ENCODE data around the gene SLF1. TPM values are rescaled to one million over a fixed set of nuclear protein-coding genes. Genes with fewer than 3 reads are reported as not detected.
"Not testable (repeated sequence)": the region's sequence is repeated elsewhere in the genome, so short reads cannot be mapped to it uniquely, and the experiment has no call there.

Gene SLF1
- total RNA-seq = 17.0 and 18.6 TPM in 2 replicates
- long read RNA-seq, full-length matches to known transcripts = 1 of 19 reads
- long read RNA-seq, partial matches to known transcripts = 13 of 19 reads
- long read RNA-seq, other reads (novel, unspliced or antisense) = 5 of 19 reads

- H3K27me3 Mint-ChIP-seq (ENCODE audit: low read depth) = no peaks in the 10 kb centered on the region
- DNase-seq (ENCODE audit: low read depth, low spot score) = peak; percentile 73
- H3K4me1 Mint-ChIP-seq = peaks cover 40% of the 10 kb centered on the region
- no peaks in the 10 kb centered on the region for H3K36me3 Mint-ChIP-seq (ENCODE audit: low read depth)
- peak within 1 kb of the TSS; percentile 93 for H3K27ac Mint-ChIP-seq (ENCODE audit: unreplicated experiment)
- peak within 1 kb of the TSS; percentile 98 for H3K4me3 Mint-ChIP-seq
- no peaks in the 10 kb centered on the region for H3K9me3 Mint-ChIP-seq
- no peak for TF ChIP-seq CTCF (conservative IDR thresholded peaks at IDR 0.05)
Observed at GRCh38 chr5:94618493-94619328, at the start of gene SLF1, which contains the start of gene KIAA0825. Gene SLF1 (plus strand): TSS chr5:94618669. CDS start chr5:94628811, 10,142 bp downstream. Gene KIAA0825 (minus strand): TSS chr5:94618604. CDS start chr5:94537126, 81,478 bp downstream.

- Mint-ChIP-seq H3K27me3 (ENCODE audit: low read depth) (no peaks in the 10 kb centered on the region), H3K27ac (ENCODE audit: unreplicated experiment) (no peak overlapping the region), H3K9me3 (no peaks in the 10 kb centered on the region), H3K4me1 (no peaks in the 10 kb centered on the region), H3K36me3 (ENCODE audit: low read depth) (no peaks in the 10 kb centered on the region), H3K4me3 (no peak overlapping the region)
- DNase-seq (ENCODE audit: low read depth, low spot score) = no peak
- no peak for TF ChIP-seq CTCF (conservative IDR thresholded peaks at IDR 0.05)
Observed at GRCh38 chr5:94571415-94571814, 47.1 kb upstream of the SLF1 start.

- H3K4me3 Mint-ChIP-seq; DNase-seq (ENCODE audit: low read depth, low spot score); H3K27me3 Mint-ChIP-seq (ENCODE audit: low read depth); H3K36me3 Mint-ChIP-seq (ENCODE audit: low read depth); H3K27ac Mint-ChIP-seq (ENCODE audit: unreplicated experiment); H3K4me1 Mint-ChIP-seq; H3K9me3 Mint-ChIP-seq: not testable (repeated sequence)
Observed at GRCh38 chr5:94573349-94573748, 45.1 kb upstream of the SLF1 start.

- Mint-ChIP-seq H3K9me3 (no peaks in the 10 kb centered on the region), H3K4me1 (no peaks in the 10 kb centered on the region)
- no peak for DNase-seq (ENCODE audit: low read depth, low spot score)
Observed at GRCh38 chr5:94575196-94575595, 43.3 kb upstream of the SLF1 start.

GRCh38 chr5:94577466-94578245 is 40.8 kb upstream of the SLF1 start:
- Mint-ChIP-seq H3K27me3 (ENCODE audit: low read depth) (no peaks in the 10 kb centered on the region), H3K4me3 (no peak overlapping the region), H3K4me1 (peaks cover 5% of the 10 kb centered on the region), H3K36me3 (ENCODE audit: low read depth) (no peaks in the 10 kb centered on the region), H3K27ac (ENCODE audit: unreplicated experiment) (no peak overlapping the region), H3K9me3 (no peaks in the 10 kb centered on the region)
- no peak for DNase-seq (ENCODE audit: low read depth, low spot score)
- TF ChIP-seq CTCF (conservative IDR thresholded peaks at IDR 0.05) = no peak

More at GRCh38 chr5:94575196-94575595, 43.3 kb upstream of the SLF1 start:
- H3K27ac Mint-ChIP-seq (ENCODE audit: unreplicated experiment) = no peak overlapping the region
- no peaks in the 10 kb centered on the region for H3K36me3 Mint-ChIP-seq (ENCODE audit: low read depth)
- no peak overlapping the region for H3K4me3 Mint-ChIP-seq
- no peak for TF ChIP-seq CTCF (conservative IDR thresholded peaks at IDR 0.05)
- no peaks in the 10 kb centered on the region for H3K27me3 Mint-ChIP-seq (ENCODE audit: low read depth)

Data from neural crest cell (in vitro differentiated cells).